ENCODE measurements around the gene RNF103. TPM values are rescaled to one million over a fixed set of nuclear protein-coding genes. Genes with fewer than 3 reads are reported as not detected.
A peak's percentile ranks its signal among the peaks of the same experiment; 100 is the strongest.

Gene RNF103
- total RNA-seq, 2 experiments from 2014 or later = 18.9 to 19.9 TPM

GRCh38 chr2:86584151-86584913 lies 39.3 kb downstream of the RNF103 start:
- Mint-ChIP-seq H3K9me3 (peaks cover 16% of the 10 kb centered on the region), H3K4me1 (peaks cover 23% of the 10 kb centered on the region), H3K4me3 (no peak overlapping the region), H3K27ac (peak overlapping the region; percentile 89), H3K27me3 (peaks cover 4% of the 10 kb centered on the region), H3K36me3 (ENCODE audit: low read depth) (peaks cover 25% of the 10 kb centered on the region)
- POLR2A ChIA-PET = interaction anchor here (0.7 to 4.3 kb wide), 5 partner anchors 21 to 389 kb away, joined by 3 to 30 read pairs (median 18); partner anchors contain the start of genes CHMP3, IMMT and KDM3A
- DNase-seq = peak; percentile 31
- CTCF ChIA-PET = interaction anchor here (1.2 kb wide), 1 partner anchor 37 kb away, joined by 4 read pairs; no protein-coding TSS in a partner anchor

GRCh38 chr2:86580560-86580959 lies 43.1 kb downstream of the RNF103 start:
- Mint-ChIP-seq H3K4me3 (no peak overlapping the region), H3K27me3 (no peaks in the 10 kb centered on the region), H3K9me3 (peaks cover 20% of the 10 kb centered on the region), H3K4me1 (peaks cover 23% of the 10 kb centered on the region), H3K36me3 (ENCODE audit: low read depth) (peaks cover 20% of the 10 kb centered on the region), H3K27ac (no peak overlapping the region)
- POLR2A ChIA-PET = no interaction called here
- CTCF ChIA-PET = no interaction called here
- DNase-seq = no peak

- POLR2A ChIA-PET = no interaction called here
- Mint-ChIP-seq H3K27ac (no peak overlapping the region), H3K9me3 (peaks cover 15% of the 10 kb centered on the region), H3K4me3 (no peak overlapping the region), H3K36me3 (ENCODE audit: low read depth) (peaks cover 10% of the 10 kb centered on the region), H3K27me3 (no peaks in the 10 kb centered on the region), H3K4me1 (peaks cover 6% of the 10 kb centered on the region)
- CTCF ChIA-PET = no interaction called here
- no peak for DNase-seq
These were observed 45.7 kb downstream of the RNF103 start for GRCh38 chr2:86577817-86578456.

- no peaks in the 10 kb centered on the region for H3K9me3 Mint-ChIP-seq
- DNase-seq = no peak
- no peak overlapping the region for H3K4me3 Mint-ChIP-seq
- POLR2A ChIA-PET = no interaction called here
- H3K36me3 Mint-ChIP-seq (ENCODE audit: low read depth) = peaks cover 3% of the 10 kb centered on the region
- peaks cover 2% of the 10 kb centered on the region for H3K4me1 Mint-ChIP-seq
- H3K27me3 Mint-ChIP-seq = peaks cover 4% of the 10 kb centered on the region
- CTCF ChIA-PET = no interaction called here
- H3K27ac Mint-ChIP-seq = no peak overlapping the region
These were observed 53.6 kb downstream of the RNF103 start for GRCh38 chr2:86570059-86570458.

GRCh38 chr2:86566821-86567190 lies 56.9 kb downstream of the RNF103 start:
- Mint-ChIP-seq H3K36me3 (ENCODE audit: low read depth) (peaks cover 11% of the 10 kb centered on the region), H3K27me3 (peaks cover 4% of the 10 kb centered on the region), H3K4me3 (no peak overlapping the region), H3K9me3 (no peaks in the 10 kb centered on the region), H3K4me1 (peaks cover 21% of the 10 kb centered on the region), H3K27ac (no peak overlapping the region)
- ChIA-PET CTCF (no interaction called here), POLR2A (interaction anchor here (1.0 kb wide), 1 partner anchor 56 kb away, joined by 3 read pairs; no protein-coding TSS in a partner anchor)
- DNase-seq = no peak

- Mint-ChIP-seq H3K9me3 (no peaks in the 10 kb centered on the region), H3K27me3 (peaks cover 4% of the 10 kb centered on the region), H3K36me3 (ENCODE audit: low read depth) (peaks cover 16% of the 10 kb centered on the region), H3K27ac (no peak overlapping the region), H3K4me1 (peaks cover 26% of the 10 kb centered on the region), H3K4me3 (no peak overlapping the region)
- POLR2A ChIA-PET = interaction anchor here (1.0 kb wide), 1 partner anchor 56 kb away, joined by 3 read pairs; no protein-coding TSS in a partner anchor
- no peak for DNase-seq
- CTCF ChIA-PET = interaction anchor here (0.5 kb wide), 1 partner anchor 42 kb away, joined by 5 read pairs; no protein-coding TSS in a partner anchor
These were observed 57.4 kb downstream of the RNF103 start for GRCh38 chr2:86566158-86566820.

GRCh38 chr2:86563650-86564061 lies 60.0 kb downstream of the RNF103 start:
- peaks cover 41% of the 10 kb centered on the region for H3K4me1 Mint-ChIP-seq
- ChIA-PET POLR2A (interaction anchor here (2.6 to 3.8 kb wide), 3 partner anchors 20 to 122 kb away, joined by 28 to 55 read pairs (median 45); partner anchors contain the start of gene KDM3A), CTCF (interaction anchor here (1.6 kb wide), 1 partner anchor 123 kb away, joined by 3 read pairs; the partner anchor contains the start of gene KDM3A)
- peak overlapping the region; percentile 95 for H3K4me3 Mint-ChIP-seq
- H3K27ac Mint-ChIP-seq = peak overlapping the region; percentile 97
- H3K9me3 Mint-ChIP-seq = no peaks in the 10 kb centered on the region
- DNase-seq = no peak
- peaks cover 31% of the 10 kb centered on the region for H3K36me3 Mint-ChIP-seq (ENCODE audit: low read depth)
- peaks cover 4% of the 10 kb centered on the region for H3K27me3 Mint-ChIP-seq

- H3K4me3 Mint-ChIP-seq = peak within 1 kb of the TSS; percentile 95
- ChIA-PET POLR2A (interaction anchor here (0.8 to 3.8 kb wide), 14 partner anchors 9 to 136 kb away, joined by 3 to 55 read pairs (median 4); partner anchors contain the start of gene KDM3A), CTCF (interaction anchor here (1.6 kb wide), 1 partner anchor 122 kb away, joined by 3 read pairs; the partner anchor contains the start of gene KDM3A)
- peaks cover under 1% of the 10 kb centered on the region for H3K27me3 Mint-ChIP-seq
- peaks cover 31% of the 10 kb centered on the region for H3K36me3 Mint-ChIP-seq (ENCODE audit: low read depth)
- peaks cover 44% of the 10 kb centered on the region for H3K4me1 Mint-ChIP-seq
- peak; percentile 96 for DNase-seq
- H3K27ac Mint-ChIP-seq = peak within 1 kb of the TSS; percentile 97
- no peaks in the 10 kb centered on the region for H3K9me3 Mint-ChIP-seq
These were observed 60.6 kb downstream of the RNF103 start, which contains the start of gene CHMP3 for GRCh38 chr2:86562922-86563649. Gene CHMP3, minus strand, starts transcription at chr2:86563443. Its CDS starts 95 bp downstream, at chr2:86563348.

- ChIA-PET CTCF (interaction anchor here (0.9 kb wide), 1 partner anchor 59 kb away, joined by 3 read pairs; no protein-coding TSS in a partner anchor), POLR2A (interaction anchor here (0.5 to 3.8 kb wide), 20 partner anchors 9 to 368 kb away, joined by 3 to 55 read pairs (median 4); partner anchors contain the start of genes IMMT and KDM3A)
- H3K27ac Mint-ChIP-seq = peak overlapping the region; percentile 97
- peak overlapping the region; percentile 95 for H3K4me3 Mint-ChIP-seq
- peaks cover 31% of the 10 kb centered on the region for H3K36me3 Mint-ChIP-seq (ENCODE audit: low read depth)
- no peak for DNase-seq
- H3K4me1 Mint-ChIP-seq = peaks cover 44% of the 10 kb centered on the region
- no peaks in the 10 kb centered on the region for H3K9me3 Mint-ChIP-seq
- H3K27me3 Mint-ChIP-seq = no peaks in the 10 kb centered on the region
These were observed 61.2 kb downstream of the RNF103 start for GRCh38 chr2:86562485-86562921.

- CTCF ChIA-PET = no interaction called here
- DNase-seq = no peak
- Mint-ChIP-seq H3K4me1 (peaks cover 43% of the 10 kb centered on the region), H3K36me3 (ENCODE audit: low read depth) (peaks cover 37% of the 10 kb centered on the region), H3K27me3 (no peaks in the 10 kb centered on the region), H3K4me3 (no peak overlapping the region), H3K27ac (no peak overlapping the region), H3K9me3 (peaks cover 4% of the 10 kb centered on the region)
- POLR2A ChIA-PET = no interaction called here
These were observed 65.8 kb downstream of the RNF103 start for GRCh38 chr2:86557836-86558235.

- Mint-ChIP-seq H3K36me3 (ENCODE audit: low read depth) (peaks cover 43% of the 10 kb centered on the region), H3K27me3 (no peaks in the 10 kb centered on the region), H3K9me3 (peaks cover 8% of the 10 kb centered on the region), H3K4me3 (no peak overlapping the region), H3K27ac (no peak overlapping the region), H3K4me1 (peaks cover 38% of the 10 kb centered on the region)
- ChIA-PET POLR2A (no interaction called here), CTCF (no interaction called here)
- DNase-seq = no peak
These were observed 67.2 kb downstream of the RNF103 start for GRCh38 chr2:86556508-86556907.
